WI38 (cell line): ENCODE data around the gene AVEN.

Experiments
- H3K4me3 ChIP-seq: 2 replicates; pipeline ENCODE4 v1.5.1; 2011; ENCODE audit warnings: low read depth, mild to moderate bottlenecking, control low read depth, low read length
- TF ChIP-seq, protein P1 (sequence below): IDR thresholded peaks from 2 replicates; pipeline ENCODE4 v1.5.1; 2012; ENCODE audit warnings: low read depth, mild to moderate bottlenecking, control low read depth, low read length

AVEN gene

DNA sequence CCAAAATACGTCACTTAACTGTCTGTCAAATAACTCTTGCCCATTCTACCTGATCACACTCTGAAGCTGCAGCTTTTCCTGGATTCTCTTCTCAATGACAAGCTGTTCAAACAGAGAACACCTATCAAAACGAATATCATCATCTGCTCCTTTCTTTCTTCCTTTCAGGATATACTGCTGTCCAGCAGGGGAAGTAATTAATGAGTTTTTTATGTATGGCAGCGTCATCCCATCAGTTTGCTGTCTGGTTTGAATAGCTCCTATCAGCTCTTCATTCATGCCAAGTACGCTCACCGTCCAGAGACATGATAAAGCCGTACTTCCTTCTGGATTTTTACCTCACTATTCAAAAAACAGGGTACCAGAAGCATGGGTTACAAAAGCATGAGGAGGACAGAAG lies 70.8 kb downstream of the AVEN start, which contains the start of gene CHRM5:
Gene CHRM5, plus strand, starts transcription at position 274 of the 400 bp plus-strand sequence. CDS start 94,221 bp downstream, outside the sequence.
- TF ChIP-seq, protein P1, sequence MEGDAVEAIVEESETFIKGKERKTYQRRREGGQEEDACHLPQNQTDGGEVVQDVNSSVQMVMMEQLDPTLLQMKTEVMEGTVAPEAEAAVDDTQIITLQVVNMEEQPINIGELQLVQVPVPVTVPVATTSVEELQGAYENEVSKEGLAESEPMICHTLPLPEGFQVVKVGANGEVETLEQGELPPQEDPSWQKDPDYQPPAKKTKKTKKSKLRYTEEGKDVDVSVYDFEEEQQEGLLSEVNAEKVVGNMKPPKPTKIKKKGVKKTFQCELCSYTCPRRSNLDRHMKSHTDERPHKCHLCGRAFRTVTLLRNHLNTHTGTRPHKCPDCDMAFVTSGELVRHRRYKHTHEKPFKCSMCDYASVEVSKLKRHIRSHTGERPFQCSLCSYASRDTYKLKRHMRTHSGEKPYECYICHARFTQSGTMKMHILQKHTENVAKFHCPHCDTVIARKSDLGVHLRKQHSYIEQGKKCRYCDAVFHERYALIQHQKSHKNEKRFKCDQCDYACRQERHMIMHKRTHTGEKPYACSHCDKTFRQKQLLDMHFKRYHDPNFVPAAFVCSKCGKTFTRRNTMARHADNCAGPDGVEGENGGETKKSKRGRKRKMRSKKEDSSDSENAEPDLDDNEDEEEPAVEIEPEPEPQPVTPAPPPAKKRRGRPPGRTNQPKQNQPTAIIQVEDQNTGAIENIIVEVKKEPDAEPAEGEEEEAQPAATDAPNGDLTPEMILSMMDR: no peak
- no peak within 1 kb of the TSS for H3K4me3 ChIP-seq

GRCh38 chr15:33964665-33965040 lies 74.4 kb downstream of the AVEN start:
- no peak overlapping the region for H3K4me3 ChIP-seq
- TF ChIP-seq, protein P1: no peak

GRCh38 chr15:33963831-33964664 lies 75.0 kb downstream of the AVEN start:
- H3K4me3 ChIP-seq: no peak overlapping the region
- TF ChIP-seq, protein P1: peak; percentile 53

DNA sequence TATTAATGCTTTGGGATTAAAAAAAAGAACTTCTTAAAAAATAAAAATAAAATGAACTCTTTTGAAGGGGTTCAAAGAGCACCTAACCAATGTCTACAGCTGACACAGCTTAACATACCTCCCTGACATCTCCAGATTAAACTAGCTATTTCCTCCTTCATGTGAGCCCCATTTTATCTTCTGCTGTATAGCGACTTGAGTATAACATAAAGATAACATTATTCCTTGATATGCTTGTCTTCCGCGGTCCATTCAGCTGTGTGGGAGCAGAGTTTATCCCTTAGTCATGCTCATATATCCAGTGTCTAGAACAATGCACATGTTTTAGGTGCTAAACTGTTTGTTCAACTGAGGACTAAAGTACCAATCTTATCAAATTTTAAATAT lies 78.5 kb downstream of the AVEN start:
- TF ChIP-seq, protein P1: no peak
- no peak overlapping the region for H3K4me3 ChIP-seq

DNA sequence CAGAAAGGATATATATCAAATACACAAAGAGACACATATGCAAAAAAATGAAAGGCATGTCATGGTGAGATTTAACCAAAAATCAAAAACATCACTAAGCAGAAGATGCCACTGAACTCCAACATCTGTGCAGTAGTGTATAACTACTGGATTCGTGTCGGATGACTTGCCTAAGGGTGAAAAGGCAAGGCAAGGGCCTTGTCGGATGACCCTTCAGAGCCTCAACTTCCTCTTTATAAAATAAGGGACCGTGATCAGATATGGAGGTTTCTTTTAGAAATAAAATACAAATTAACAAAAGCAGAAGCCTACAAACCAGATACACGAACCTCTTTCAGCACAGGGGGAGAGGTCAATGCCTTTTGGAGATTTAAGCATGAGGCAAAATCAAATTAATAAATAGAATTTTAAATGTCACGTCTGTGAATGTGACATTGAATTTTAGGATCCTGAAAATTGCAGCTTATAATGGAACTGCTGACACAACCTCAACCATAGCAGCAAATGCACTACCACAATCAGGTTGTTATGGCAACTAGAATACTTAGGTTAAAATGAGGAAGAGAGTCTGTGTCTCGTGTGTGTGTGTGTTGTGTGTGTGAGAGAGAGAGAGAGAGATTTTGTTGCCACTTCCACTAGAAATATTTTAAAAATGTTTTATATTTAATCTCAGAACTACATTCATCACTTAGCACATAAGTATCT lies 79.0 kb downstream of the AVEN start:
- no peak overlapping the region for H3K4me3 ChIP-seq
- TF ChIP-seq, protein P1: no peak

GRCh38 chr15:33956397-33956796 lies 82.6 kb downstream of the AVEN start:
- TF ChIP-seq, protein P1: no peak
- H3K4me3 ChIP-seq: no peak overlapping the region

- H3K4me3 ChIP-seq: no peak overlapping the region
- TF ChIP-seq, protein P1: no peak
Observed at GRCh38 chr15:33955945-33956344, 83.1 kb downstream of the AVEN start.
